ENCODE data around the gene CHPF2. TPM values are rescaled to one million over a fixed set of nuclear protein-coding genes. Genes with fewer than 3 reads are reported as not detected.

The CHPF2 gene
- total and polyA plus RNA-seq, 10 donors, result 16.3 to 55.4 (median 43.7) TPM

- peak; percentile 90 for DNase-seq
- peak overlapping the region in 6 of 8 donors; percentile 26 to 70 (median 38) for H3K4me3 ChIP-seq
- peaks cover 40 to 80% (median 67%) of the 10 kb centered on the region in 6 donors for H3K4me1 ChIP-seq
- 3 to 8% (median 3%) methylated on average over 26 to 60 of the region's 60 CpGs for WGBS, 5 donors
- H3K27me3 ChIP-seq (replicated peaks in 1 of 7), result peaks cover 0 to 70% (median 10%) of the 10 kb centered on the region in 7 donors
- peaks cover 0 to 18% (median 7%) of the 10 kb centered on the region in 6 donors for H3K36me3 ChIP-seq
- H3K9me3 ChIP-seq, result no peaks in the 10 kb centered on the region
- intact Hi-C loops (cut with DNase I; ENCODE audit: low total_unique reads), result loop anchor here (10.0 kb wide), 1 partner anchor 59 kb away; no protein-coding TSS in a partner anchor
- no peak for TF ChIP-seq POLR2A (IDR thresholded peaks at IDR 0.05)
- TF ChIP-seq CTCF (IDR thresholded peaks at IDR 0.05 in 8 of 11, conservative IDR thresholded peaks at IDR 0.05 in 3 of 11), result peak in 10 of 11 experiments; percentile 8 to 90 (median 72)
- peak overlapping the region in 3 of 8 donors; percentile 8 to 19 (median 13) for H3K27ac ChIP-seq
These were observed 13.2 kb downstream of the CHPF2 start for GRCh38 chr7:151245360-151246101.

- peaks cover 0 to 77% (median 10%) of the 10 kb centered on the region in 7 donors for H3K27me3 ChIP-seq (replicated peaks in 1 of 7)
- H3K4me1 ChIP-seq, result peaks cover 40 to 88% (median 74%) of the 10 kb centered on the region in 6 donors
- peaks cover 0 to 10% (median 4%) of the 10 kb centered on the region in 6 donors for H3K36me3 ChIP-seq
- peak overlapping the region in 2 of 8 donors; percentile 40 to 70 for H3K4me3 ChIP-seq
- 55 to 69% (median 59%) methylated on average over 13 of the region's 13 CpGs for WGBS, 5 donors
- intact Hi-C loops (cut with DNase I; ENCODE audit: low total_unique reads), result loop anchor here (10.0 kb wide), 1 partner anchor 59 kb away; no protein-coding TSS in a partner anchor
- DNase-seq, result no peak
- TF ChIP-seq CTCF (IDR thresholded peaks at IDR 0.05 in 8 of 11, conservative IDR thresholded peaks at IDR 0.05 in 3 of 11), result no peak
- TF ChIP-seq POLR2A (IDR thresholded peaks at IDR 0.05), result no peak
- TF ChIP-seq POLR2AphosphoS5 (IDR thresholded peaks at IDR 0.05), result no peak
- peak overlapping the region in 2 of 8 donors; percentile 8 to 13 for H3K27ac ChIP-seq
- H3K9me3 ChIP-seq, result no peaks in the 10 kb centered on the region
These were observed 14.0 kb downstream of the CHPF2 start for GRCh38 chr7:151246102-151246850.

GRCh38 chr7:151246851-151247580, 14.7 kb downstream of the CHPF2 start:
- no peak for DNase-seq
- Histone ChIP-seq H3K27me3 (replicated peaks in 1 of 7) (peaks cover 0 to 84% (median 10%) of the 10 kb centered on the region in 7 donors), H3K36me3 (peaks cover 0 to 3% (median 0%) of the 10 kb centered on the region in 6 donors), H3K4me3 (peak overlapping the region in 1 of 8 donors; percentile 55), H3K4me1 (peaks cover 41 to 93% (median 79%) of the 10 kb centered on the region in 6 donors), H3K27ac (peak overlapping the region in 3 of 8 donors; percentile 13 to 84 (median 84)), H3K9me3 (no peaks in the 10 kb centered on the region)
- intact Hi-C loops (cut with DNase I; ENCODE audit: low total_unique reads), result loop anchor here (10.0 kb wide), 1 partner anchor 58 kb away; no protein-coding TSS in a partner anchor
- 56 to 69% (median 64%) methylated on average over 4 of the region's 4 CpGs for WGBS, 5 donors
- no peak for TF ChIP-seq CTCF (IDR thresholded peaks at IDR 0.05 in 8 of 11, conservative IDR thresholded peaks at IDR 0.05 in 3 of 11)
- TF ChIP-seq POLR2AphosphoS5 (IDR thresholded peaks at IDR 0.05), result no peak
- no peak for TF ChIP-seq POLR2A (IDR thresholded peaks at IDR 0.05)

All from spleen (tissue), 11 donors.